ENCODE results near the gene HSPB6. TPM values are rescaled to one million over a fixed set of nuclear protein-coding genes. Genes with fewer than 3 reads are reported as not detected.

Gene HSPB6
- total RNA-seq, 1 donor from 2014 or later, result 5.0 TPM

DNA sequence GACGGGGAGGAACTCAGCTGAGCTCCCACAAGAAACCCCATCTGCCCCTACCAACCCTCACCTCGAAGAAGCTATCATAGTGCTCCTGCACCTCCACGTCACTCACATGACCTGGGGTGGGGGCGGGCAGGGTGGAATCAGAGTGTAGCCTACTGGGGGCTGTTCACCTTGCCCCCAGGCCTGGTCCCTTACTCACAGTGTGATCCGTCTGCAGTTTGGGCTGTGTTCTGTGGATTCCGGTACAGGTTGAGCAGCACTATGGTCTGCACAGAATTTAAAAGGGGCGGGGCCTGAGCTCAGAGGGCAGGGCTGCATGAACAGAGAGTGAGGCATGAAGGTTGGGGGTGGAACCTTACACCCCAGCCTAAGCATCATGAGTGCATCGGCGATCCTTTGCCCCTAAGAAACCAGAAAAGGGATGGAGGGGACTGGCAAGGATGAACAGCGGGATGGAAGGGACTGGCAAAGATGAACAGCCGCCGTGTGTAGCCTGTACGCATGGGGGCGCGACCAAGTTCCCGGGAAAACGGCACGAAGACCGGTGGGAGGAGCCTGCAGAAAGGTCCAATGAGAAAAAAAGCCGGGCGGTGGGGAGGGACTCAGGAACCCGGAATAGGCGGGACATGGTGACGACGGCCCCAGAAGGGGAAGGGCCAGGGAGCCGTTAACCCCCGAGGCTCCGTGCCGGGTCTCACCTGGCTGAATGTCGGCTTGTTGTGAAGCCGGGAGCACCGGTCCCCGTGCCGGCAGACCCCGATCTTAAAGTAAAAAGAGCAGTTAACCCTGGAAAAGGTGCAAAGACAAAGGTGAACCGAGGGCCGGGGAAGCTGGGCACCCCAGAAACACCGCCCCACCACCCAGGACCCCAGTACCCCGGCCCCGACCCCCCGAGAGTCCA is 12.2 kb downstream of the HSPB6 start:
- H3K27me3 Mint-ChIP-seq (ENCODE audit: low read depth), result no peaks in the 10 kb centered on the region
- peak overlapping the region; percentile 97 for H3K4me3 Mint-ChIP-seq (ENCODE audit: unreplicated experiment)
- DNase-seq (ENCODE audit: low spot score), result peak; percentile 97
- peak overlapping the region; percentile 100 for H3K27ac Mint-ChIP-seq (ENCODE audit: unreplicated experiment)
- H3K9me3 Mint-ChIP-seq (ENCODE audit: low read depth), result no peaks in the 10 kb centered on the region
- TF ChIP-seq, protein P1, sequence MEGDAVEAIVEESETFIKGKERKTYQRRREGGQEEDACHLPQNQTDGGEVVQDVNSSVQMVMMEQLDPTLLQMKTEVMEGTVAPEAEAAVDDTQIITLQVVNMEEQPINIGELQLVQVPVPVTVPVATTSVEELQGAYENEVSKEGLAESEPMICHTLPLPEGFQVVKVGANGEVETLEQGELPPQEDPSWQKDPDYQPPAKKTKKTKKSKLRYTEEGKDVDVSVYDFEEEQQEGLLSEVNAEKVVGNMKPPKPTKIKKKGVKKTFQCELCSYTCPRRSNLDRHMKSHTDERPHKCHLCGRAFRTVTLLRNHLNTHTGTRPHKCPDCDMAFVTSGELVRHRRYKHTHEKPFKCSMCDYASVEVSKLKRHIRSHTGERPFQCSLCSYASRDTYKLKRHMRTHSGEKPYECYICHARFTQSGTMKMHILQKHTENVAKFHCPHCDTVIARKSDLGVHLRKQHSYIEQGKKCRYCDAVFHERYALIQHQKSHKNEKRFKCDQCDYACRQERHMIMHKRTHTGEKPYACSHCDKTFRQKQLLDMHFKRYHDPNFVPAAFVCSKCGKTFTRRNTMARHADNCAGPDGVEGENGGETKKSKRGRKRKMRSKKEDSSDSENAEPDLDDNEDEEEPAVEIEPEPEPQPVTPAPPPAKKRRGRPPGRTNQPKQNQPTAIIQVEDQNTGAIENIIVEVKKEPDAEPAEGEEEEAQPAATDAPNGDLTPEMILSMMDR (IDR thresholded peaks at IDR 0.05), result peak; percentile 77
- peaks cover 57% of the 10 kb centered on the region for H3K4me1 Mint-ChIP-seq (ENCODE audit: low read depth)
- no peaks in the 10 kb centered on the region for H3K36me3 Mint-ChIP-seq (ENCODE audit: low read depth)

DNA sequence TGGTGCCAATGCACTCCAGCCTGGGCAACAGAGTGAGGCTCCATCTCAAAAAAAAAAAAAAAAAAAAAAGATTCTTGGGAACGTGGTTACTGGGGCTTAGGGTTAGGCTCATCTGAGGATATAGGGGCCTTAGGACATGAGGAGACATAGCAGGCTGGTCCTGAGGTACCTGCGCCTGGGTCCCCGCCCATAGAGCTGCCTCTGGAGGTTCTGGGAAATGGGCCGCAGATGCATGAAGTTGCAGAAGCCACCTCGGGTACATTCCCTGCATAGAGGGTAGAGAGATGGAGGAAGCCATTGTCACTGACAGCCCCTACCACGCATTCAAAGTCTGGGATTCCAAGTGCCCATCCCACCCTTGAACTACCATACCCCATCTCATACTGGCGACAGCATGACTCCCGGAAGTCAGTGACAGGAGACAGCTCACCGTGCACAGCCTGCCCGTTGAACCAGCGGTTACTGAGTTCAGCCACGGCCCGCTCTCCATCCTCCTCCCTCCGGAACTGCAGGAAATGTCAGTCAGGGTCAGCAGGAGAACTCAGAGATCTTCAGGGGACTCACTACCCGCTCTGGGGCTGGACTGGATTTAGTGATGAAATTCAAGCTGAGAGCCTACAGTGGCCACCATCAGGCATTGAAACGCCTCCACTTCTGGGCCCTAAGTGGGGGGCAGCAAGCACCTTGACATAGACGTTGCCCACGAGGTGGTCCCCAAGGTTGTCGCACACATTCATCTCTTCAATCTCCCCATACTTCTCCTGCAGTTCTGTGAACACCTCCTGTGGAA is 13.0 kb downstream of the HSPB6 start:
- Mint-ChIP-seq H3K4me1 (ENCODE audit: low read depth) (peaks cover 51% of the 10 kb centered on the region), H3K9me3 (ENCODE audit: low read depth) (no peaks in the 10 kb centered on the region), H3K36me3 (ENCODE audit: low read depth) (no peaks in the 10 kb centered on the region), H3K4me3 (ENCODE audit: unreplicated experiment) (peak overlapping the region; percentile 97), H3K27ac (ENCODE audit: unreplicated experiment) (peak overlapping the region; percentile 12), H3K27me3 (ENCODE audit: low read depth) (no peaks in the 10 kb centered on the region)
- TF ChIP-seq, protein P1 (IDR thresholded peaks at IDR 0.05), result no peak
- peak; percentile 55 for DNase-seq (ENCODE audit: low spot score)

DNA sequence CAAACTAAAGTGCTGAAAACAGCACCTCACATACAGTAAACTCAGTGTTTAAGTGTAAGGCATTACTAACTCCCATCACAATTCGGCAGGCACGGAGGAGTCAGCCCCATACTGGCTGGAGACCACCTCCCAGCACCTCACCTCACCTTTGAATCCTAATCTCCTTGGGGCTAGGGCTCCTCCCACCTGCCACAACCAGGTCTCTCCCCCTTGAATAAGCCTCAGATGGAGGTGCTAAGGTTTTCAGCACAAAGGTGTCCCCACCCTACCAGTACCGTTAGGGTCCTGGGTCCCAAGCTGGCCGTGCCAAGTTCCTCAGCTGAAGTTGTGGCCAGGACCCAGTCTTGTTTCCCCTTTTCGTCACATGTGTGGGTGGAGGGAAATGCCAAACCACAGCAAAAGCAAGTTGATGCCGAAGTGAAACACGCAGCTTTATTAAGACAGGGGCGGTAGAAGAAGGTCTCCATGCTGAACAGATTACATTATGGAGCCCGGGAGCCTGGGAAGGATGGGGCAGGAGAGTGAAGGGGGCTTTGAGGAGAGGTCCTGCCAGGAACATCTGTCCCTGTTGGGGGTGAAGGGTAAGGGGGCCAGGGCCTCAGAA is 14.6 kb downstream of the HSPB6 start, which contains the start of gene IGFLR1:
IGFLR1 (minus strand) TSS at position 332 of the 604 bp plus-strand sequence. CDS start 1,272 bp downstream, outside the sequence.
- no peaks in the 10 kb centered on the region for H3K27me3 Mint-ChIP-seq (ENCODE audit: low read depth)
- TF ChIP-seq, protein P1 (IDR thresholded peaks at IDR 0.05), result no peak
- peaks cover 39% of the 10 kb centered on the region for H3K4me1 Mint-ChIP-seq (ENCODE audit: low read depth)
- no peak for DNase-seq (ENCODE audit: low spot score)
- H3K4me3 Mint-ChIP-seq (ENCODE audit: unreplicated experiment), result no peak within 1 kb of the TSS
- H3K27ac Mint-ChIP-seq (ENCODE audit: unreplicated experiment), result peak within 1 kb of the TSS; percentile 36
- H3K9me3 Mint-ChIP-seq (ENCODE audit: low read depth), result no peaks in the 10 kb centered on the region
- H3K36me3 Mint-ChIP-seq (ENCODE audit: low read depth), result peaks cover 4% of the 10 kb centered on the region

DNA sequence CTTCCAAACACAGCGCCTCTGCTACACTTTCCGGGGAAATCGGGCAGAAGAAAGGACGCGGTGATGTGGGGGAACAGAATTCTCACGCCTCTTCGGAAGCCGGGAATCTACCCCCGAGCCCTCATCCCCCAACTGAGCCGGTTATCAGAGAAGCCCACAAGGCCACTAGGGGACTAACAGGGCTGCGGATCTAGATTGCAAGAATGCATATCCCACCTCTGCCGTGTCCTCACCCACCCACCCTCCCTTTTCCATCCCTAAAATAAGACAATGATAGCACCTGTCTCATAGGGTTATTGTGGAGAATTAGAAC is 15.7 kb downstream of the HSPB6 start:
- peaks cover 28% of the 10 kb centered on the region for H3K4me1 Mint-ChIP-seq (ENCODE audit: low read depth)
- peak overlapping the region; percentile 79 for H3K4me3 Mint-ChIP-seq (ENCODE audit: unreplicated experiment)
- peaks cover 7% of the 10 kb centered on the region for H3K36me3 Mint-ChIP-seq (ENCODE audit: low read depth)
- TF ChIP-seq, protein P1 (IDR thresholded peaks at IDR 0.05), result peak; percentile 31
- no peaks in the 10 kb centered on the region for H3K27me3 Mint-ChIP-seq (ENCODE audit: low read depth)
- peak overlapping the region; percentile 95 for H3K27ac Mint-ChIP-seq (ENCODE audit: unreplicated experiment)
- H3K9me3 Mint-ChIP-seq (ENCODE audit: low read depth), result no peaks in the 10 kb centered on the region
- no peak for DNase-seq (ENCODE audit: low spot score)
